HEK293 (cell line): Measurements from ENCODE around the gene HDDC2.

Experiments
- EGR2 ChIP-seq: fragments of 450-650 bp; formaldehyde crosslinking; IDR thresholded peaks from 2 replicates; pipeline ENCODE4 v1.5.1; 2016; ENCODE audit warnings: low read depth, missing biosample characterization, missing genetic modification characterization
- HOXD13 ChIP-seq: sonication (generic); formaldehyde crosslinking; IDR thresholded peaks from 2 replicates; pipeline ENCODE4 v1.8.0; 2022; ENCODE audit warnings: missing genetic modification reagents, borderline replicate concordance
- PRDM1 ChIP-seq: fragments of 450-650 bp; formaldehyde crosslinking; IDR thresholded peaks from 2 replicates; pipeline ENCODE4; 2016; ENCODE audit warnings: missing biosample characterization, missing genetic modification characterization
- RBAK ChIP-seq: fragments of 450-650 bp; formaldehyde crosslinking; IDR thresholded peaks from 2 replicates; pipeline ENCODE4 v1.5.1; 2016; ENCODE audit warnings: missing biosample characterization, missing genetic modification characterization
- WT1 ChIP-seq: fragments of 450-650 bp; formaldehyde crosslinking; IDR thresholded peaks from 2 replicates; pipeline ENCODE4 v1.5.1; 2016; ENCODE audit warnings: missing biosample characterization, missing genetic modification characterization
- YY1 ChIP-seq: fragments of 450-650 bp; formaldehyde crosslinking; IDR thresholded peaks from 2 replicates; pipeline ENCODE4 v1.5.1; 2018; ENCODE audit warnings: missing biosample characterization, missing genetic modification characterization
- ZBTB17 ChIP-seq: fragments of 450-650 bp; formaldehyde crosslinking; IDR thresholded peaks from 2 replicates; pipeline ENCODE4 v1.5.1; 2016; ENCODE audit warnings: missing biosample characterization, missing genetic modification characterization
- ZBTB20 ChIP-seq: fragments of 450-650 bp; formaldehyde crosslinking; IDR thresholded peaks from 2 replicates; pipeline ENCODE4 v1.5.1; 2016; ENCODE audit warnings: missing biosample characterization, missing genetic modification characterization
- ZBTB8A ChIP-seq: fragments of 450-650 bp; formaldehyde crosslinking; IDR thresholded peaks from 2 replicates; pipeline ENCODE4 v1.5.1; 2016; ENCODE audit warnings: missing biosample characterization, missing genetic modification characterization
- ZFP41 ChIP-seq: fragments of 450-650 bp; formaldehyde crosslinking; IDR thresholded peaks from 2 replicates; pipeline ENCODE4 v1.5.1; 2016; ENCODE audit warnings: missing biosample characterization, missing genetic modification characterization, borderline replicate concordance
- ZNF175 ChIP-seq: fragments of 450-650 bp; formaldehyde crosslinking; IDR thresholded peaks from 2 replicates; pipeline ENCODE4 v1.5.1; 2016; ENCODE audit warnings: missing biosample characterization, missing genetic modification characterization
- ZNF202 ChIP-seq: fragments of 450-650 bp; formaldehyde crosslinking; IDR thresholded peaks from 2 replicates; pipeline ENCODE4 v1.5.1; 2016; ENCODE audit warnings: missing biosample characterization, missing genetic modification characterization, borderline replicate concordance
- ZNF239 ChIP-seq: fragments of 450-650 bp; formaldehyde crosslinking; IDR thresholded peaks from 2 replicates; pipeline ENCODE4 v1.5.1; 2016; ENCODE audit warnings: missing biosample characterization, missing genetic modification characterization
- ZNF341 ChIP-seq: fragments of 450-650 bp; formaldehyde crosslinking; IDR thresholded peaks from 2 replicates; pipeline ENCODE4; 2016; ENCODE audit warnings: low read depth, missing biosample characterization, missing genetic modification characterization
- ZNF366 ChIP-seq: fragments of 450-650 bp; formaldehyde crosslinking; conservative IDR thresholded peaks from 2 replicates; pipeline ENCODE4 v1.5.1; 2016; ENCODE audit warnings: missing biosample characterization, missing genetic modification characterization
- ZNF391 ChIP-seq: fragments of 450-650 bp; formaldehyde crosslinking; IDR thresholded peaks from 2 replicates; pipeline ENCODE4 v1.5.1; 2016; ENCODE audit warnings: low read depth, missing biosample characterization, missing genetic modification characterization, borderline replicate concordance
- ZNF513 ChIP-seq: fragments of 450-650 bp; IDR thresholded peaks from 2 replicates; pipeline ENCODE4 v1.5.1; 2018; ENCODE audit warnings: missing biosample characterization, missing genetic modification characterization
- ZNF530 ChIP-seq: fragments of 450-650 bp; formaldehyde crosslinking; IDR thresholded peaks from 2 replicates; pipeline ENCODE4 v1.5.1; 2016; ENCODE audit warnings: low read depth, missing biosample characterization, missing genetic modification characterization
- ZNF549 ChIP-seq: fragments of 450-650 bp; IDR thresholded peaks from 2 replicates; pipeline ENCODE4 v1.5.1; 2018; ENCODE audit warnings: missing biosample characterization, missing genetic modification characterization, mild to moderate bottlenecking, inconsistent platforms, moderate library complexity
- ZNF600 ChIP-seq: fragments of 450-650 bp; formaldehyde crosslinking; IDR thresholded peaks from 2 replicates; pipeline ENCODE4 v1.5.1; 2016; ENCODE audit warnings: missing biosample characterization, missing genetic modification characterization
- ZNF660 ChIP-seq: fragments of 450-650 bp; IDR thresholded peaks from 2 replicates; pipeline ENCODE4 v1.5.1; 2018; ENCODE audit warnings: missing biosample characterization, mild to moderate bottlenecking, missing genetic modification characterization
- ZNF677 ChIP-seq: fragments of 450-650 bp; IDR thresholded peaks from 2 replicates; pipeline ENCODE4 v1.5.0; 2018; ENCODE audit warnings: missing biosample characterization, mild to moderate bottlenecking, missing genetic modification characterization, moderate library complexity
- ZNF76 ChIP-seq: fragments of 450-650 bp; formaldehyde crosslinking; IDR thresholded peaks from 2 replicates; pipeline ENCODE4; 2016; ENCODE audit warnings: low read depth, missing biosample characterization, missing genetic modification characterization, borderline replicate concordance
- ZNF776 ChIP-seq: fragments of 450-650 bp; formaldehyde crosslinking; IDR thresholded peaks from 2 replicates; pipeline ENCODE4 v1.5.0; 2017; ENCODE audit warnings: missing biosample characterization, missing genetic modification characterization, borderline replicate concordance
- ZNF785 ChIP-seq: fragments of 450-650 bp; formaldehyde crosslinking; IDR thresholded peaks from 2 replicates; pipeline ENCODE4 v1.5.1; 2016; ENCODE audit warnings: missing biosample characterization, missing genetic modification characterization
- ZSCAN18 ChIP-seq: fragments of 450-650 bp; formaldehyde crosslinking; IDR thresholded peaks from 2 replicates; pipeline ENCODE4 v1.5.1; 2016; ENCODE audit warnings: missing biosample characterization, missing genetic modification characterization
- ZSCAN5A ChIP-seq: fragments of 450-650 bp; formaldehyde crosslinking; IDR thresholded peaks from 2 replicates; pipeline ENCODE4 v1.5.1; 2016; ENCODE audit warnings: missing biosample characterization, missing genetic modification characterization
- TF ChIP-seq, protein P1 (sequence below): fragments of 450-650 bp; formaldehyde crosslinking; IDR thresholded peaks from 2 replicates; pipeline ENCODE4 v1.5.0; 2017; ENCODE audit warnings: missing biosample characterization, missing genetic modification characterization, borderline replicate concordance
- TF ChIP-seq, protein P2 (sequence below): fragments of 450-650 bp; formaldehyde crosslinking; IDR thresholded peaks from 2 replicates; pipeline ENCODE4 v1.5.1; 2016; ENCODE audit warnings: missing biosample characterization, missing genetic modification characterization
- TF ChIP-seq, protein P3 (sequence below): fragments of 450-650 bp; formaldehyde crosslinking; IDR thresholded peaks from 2 replicates; pipeline ENCODE4 v1.5.1; 2016; ENCODE audit warnings: missing biosample characterization, missing genetic modification characterization

Gene HDDC2

GRCh38 chr6:125301435-125302391 is at the start of gene HDDC2 (continued):
- TF ChIP-seq WT1 (tag by site-specific recombination) = peak; percentile 64; the same call in 1 of the 2 replicates
- no peak for TF ChIP-seq ZNF776 (tag by site-specific recombination)
- TF ChIP-seq ZNF530 (tag by site-specific recombination) = no peak
- TF ChIP-seq, protein P1, sequence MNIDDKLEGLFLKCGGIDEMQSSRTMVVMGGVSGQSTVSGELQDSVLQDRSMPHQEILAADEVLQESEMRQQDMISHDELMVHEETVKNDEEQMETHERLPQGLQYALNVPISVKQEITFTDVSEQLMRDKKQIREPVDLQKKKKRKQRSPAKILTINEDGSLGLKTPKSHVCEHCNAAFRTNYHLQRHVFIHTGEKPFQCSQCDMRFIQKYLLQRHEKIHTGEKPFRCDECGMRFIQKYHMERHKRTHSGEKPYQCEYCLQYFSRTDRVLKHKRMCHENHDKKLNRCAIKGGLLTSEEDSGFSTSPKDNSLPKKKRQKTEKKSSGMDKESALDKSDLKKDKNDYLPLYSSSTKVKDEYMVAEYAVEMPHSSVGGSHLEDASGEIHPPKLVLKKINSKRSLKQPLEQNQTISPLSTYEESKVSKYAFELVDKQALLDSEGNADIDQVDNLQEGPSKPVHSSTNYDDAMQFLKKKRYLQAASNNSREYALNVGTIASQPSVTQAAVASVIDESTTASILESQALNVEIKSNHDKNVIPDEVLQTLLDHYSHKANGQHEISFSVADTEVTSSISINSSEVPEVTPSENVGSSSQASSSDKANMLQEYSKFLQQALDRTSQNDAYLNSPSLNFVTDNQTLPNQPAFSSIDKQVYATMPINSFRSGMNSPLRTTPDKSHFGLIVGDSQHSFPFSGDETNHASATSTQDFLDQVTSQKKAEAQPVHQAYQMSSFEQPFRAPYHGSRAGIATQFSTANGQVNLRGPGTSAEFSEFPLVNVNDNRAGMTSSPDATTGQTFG (tag by site-specific recombination) = no peak
- peak; percentile 75; the same call in 1 of the 2 replicates for TF ChIP-seq ZBTB17 (tag by site-specific recombination)
- peak; percentile 44; the same call in 1 of the 2 replicates for TF ChIP-seq ZBTB20 (tag by site-specific recombination)
- TF ChIP-seq ZNF677 = peak; percentile 59
- TF ChIP-seq RBAK (tag by site-specific recombination) = peak; percentile 24; the same call in 1 of the 2 replicates
- TF ChIP-seq ZNF513 = peak; percentile 99
- peak; percentile 53; the same call in 1 of the 2 replicates for TF ChIP-seq ZNF600 (tag by site-specific recombination)
- TF ChIP-seq ZFP41 (tag by site-specific recombination) = no peak
- peak; percentile 33; the same call in 1 of the 2 replicates for TF ChIP-seq ZSCAN5A (tag by site-specific recombination)
- TF ChIP-seq ZBTB8A (tag by site-specific recombination) = peak; percentile 61
- peak; percentile 79; the same call in 1 of the 2 replicates for TF ChIP-seq ZSCAN18 (tag by site-specific recombination)
- TF ChIP-seq, protein P2, sequence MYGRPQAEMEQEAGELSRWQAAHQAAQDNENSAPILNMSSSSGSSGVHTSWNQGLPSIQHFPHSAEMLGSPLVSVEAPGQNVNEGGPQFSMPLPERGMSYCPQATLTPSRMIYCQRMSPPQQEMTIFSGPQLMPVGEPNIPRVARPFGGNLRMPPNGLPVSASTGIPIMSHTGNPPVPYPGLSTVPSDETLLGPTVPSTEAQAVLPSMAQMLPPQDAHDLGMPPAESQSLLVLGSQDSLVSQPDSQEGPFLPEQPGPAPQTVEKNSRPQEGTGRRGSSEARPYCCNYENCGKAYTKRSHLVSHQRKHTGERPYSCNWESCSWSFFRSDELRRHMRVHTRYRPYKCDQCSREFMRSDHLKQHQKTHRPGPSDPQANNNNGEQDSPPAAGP = peak; percentile 75; the same call in 1 of the 2 replicates
- no peak; the same call in 1 of the 2 replicates for TF ChIP-seq ZNF391 (tag by site-specific recombination)
- TF ChIP-seq ZNF175 (tag by site-specific recombination) = no peak
- peak; percentile 98 for TF ChIP-seq EGR2 (tag by site-specific recombination)
- TF ChIP-seq ZNF239 = no peak
- peak; percentile 70; the same call in 1 of the 2 replicates for TF ChIP-seq HOXD13
- peak; percentile 78 for TF ChIP-seq ZNF660
- peak; percentile 97 for TF ChIP-seq ZNF202 (tag by site-specific recombination)
- no peak for TF ChIP-seq ZNF549 (tag by site-specific recombination)
- peak; percentile 69 for TF ChIP-seq ZNF341
- TF ChIP-seq PRDM1 = peak; percentile 67; the same call in 1 of the 2 replicates
- peak; percentile 68 for TF ChIP-seq YY1 (tag by site-specific recombination)
- TF ChIP-seq ZNF76 (tag by site-specific recombination) = peak; percentile 48; the same call in 1 of the 2 replicates
- TF ChIP-seq ZNF785 (tag by site-specific recombination) = 0 out of 2 replicates have a peak, but pooled peaks have one; percentile 30
- TF ChIP-seq, protein P3, sequence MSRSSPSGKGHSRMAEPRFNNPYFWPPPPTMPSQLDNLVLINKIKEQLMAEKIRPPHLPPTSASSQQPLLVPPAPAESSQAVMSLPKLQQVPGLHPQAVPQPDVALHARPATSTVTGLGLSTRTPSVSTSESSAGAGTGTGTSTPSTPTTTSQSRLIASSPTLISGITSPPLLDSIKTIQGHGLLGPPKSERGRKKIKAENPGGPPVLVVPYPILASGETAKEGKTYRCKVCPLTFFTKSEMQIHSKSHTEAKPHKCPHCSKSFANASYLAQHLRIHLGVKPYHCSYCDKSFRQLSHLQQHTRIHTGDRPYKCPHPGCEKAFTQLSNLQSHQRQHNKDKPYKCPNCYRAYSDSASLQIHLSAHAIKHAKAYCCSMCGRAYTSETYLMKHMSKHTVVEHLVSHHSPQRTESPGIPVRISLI (tag by site-specific recombination) = no peak
- TF ChIP-seq ZNF366 = peak; percentile 96
